ENCODE results near the gene BHMT2. TPM values are rescaled to one million over a fixed set of nuclear protein-coding genes. Genes with fewer than 3 reads are reported as not detected.

Gene BHMT2
- total and polyA plus RNA-seq, 3 experiments from 2014 or later = not detected

DNA sequence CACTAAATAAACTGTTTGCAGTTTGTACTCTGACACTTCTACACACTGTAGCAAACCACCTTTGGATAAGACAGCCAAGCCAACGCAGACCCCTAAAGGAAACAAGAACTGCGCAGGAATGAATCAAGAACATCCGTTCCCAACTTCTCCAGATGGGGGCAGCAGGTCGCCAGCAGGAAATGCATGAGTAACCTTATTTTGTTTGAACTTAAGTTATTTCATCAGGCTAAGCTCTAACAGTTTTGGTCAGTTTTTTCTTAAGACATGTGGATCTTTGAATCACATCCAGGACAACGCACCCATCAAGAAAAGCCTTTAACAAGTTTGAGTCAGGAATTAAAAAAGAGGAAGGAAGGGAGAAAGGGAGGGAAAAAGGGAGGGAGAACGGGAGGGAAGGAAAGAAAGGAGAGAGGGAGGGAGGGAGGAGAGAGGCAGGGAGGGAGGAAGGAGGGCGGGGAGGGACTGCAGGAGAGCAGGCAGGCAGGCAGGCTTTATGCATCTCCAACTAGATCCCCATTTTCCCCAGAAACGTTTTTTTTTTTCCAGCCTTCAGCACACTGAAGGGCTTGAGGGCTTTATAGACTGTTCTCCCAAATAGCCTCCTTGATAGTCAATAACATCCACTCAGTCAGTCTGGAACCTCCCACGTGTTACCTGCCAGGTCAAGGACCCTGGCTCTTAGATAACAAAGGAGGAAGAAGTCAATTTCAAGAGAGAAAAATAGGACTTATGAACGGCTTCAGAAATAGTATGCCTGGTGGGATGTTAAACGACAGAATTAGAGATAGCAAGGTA, 64.3 kb downstream of the BHMT2 start:
- ChIA-PET CTCF (interaction anchor here (0.6 to 3.0 kb wide), 23 partner anchors 8 to 1503 kb away, joined by 3 to 20 read pairs (median 4); partner anchors contain the start of gene ARSB), POLR2A (interaction anchor here (1.0 kb wide), 1 partner anchor 149 kb away, joined by 5 read pairs; the partner anchor contains the start of gene ARSB)
- peak overlapping the region in 1 of 8 donors; percentile 16 for H3K27ac Mint-ChIP-seq
- peaks cover 8 to 11% (median 9%) of the 10 kb centered on the region in 3 donors for H3K4me1 Mint-ChIP-seq
- Histone ChIP-seq H3K4me1 (ENCODE audit: insufficient read depth, low read length) (peaks cover 9% of the 10 kb centered on the region), H3K27me3 (ENCODE audit: insufficient read depth, low read length, poor library complexity, severe bottlenecking) (no peaks in the 10 kb centered on the region), H3K4me3 (ENCODE audit: low read length) (peak overlapping the region; percentile 15), H3K36me3 (ENCODE audit: insufficient read depth, low read length) (no peaks in the 10 kb centered on the region), H3K9me3 (ENCODE audit: low read length) (no peaks in the 10 kb centered on the region), H3K27ac (ENCODE audit: low read depth, low read length) (no peak overlapping the region)
- H3K27me3 Mint-ChIP-seq = peaks cover 5 to 8% of the 10 kb centered on the region in 2 donors
- peak overlapping the region in 6 of 7 donors; percentile 38 to 79 (median 68) for H3K4me3 Mint-ChIP-seq
- H3K9me3 Mint-ChIP-seq = no peaks in the 10 kb centered on the region
- H3K36me3 Mint-ChIP-seq = no peaks in the 10 kb centered on the region
- DNase-seq = peak; percentile 12 to 71 (median 33)

- Mint-ChIP-seq H3K36me3 (peaks cover 0 to 3% (median 3%) of the 10 kb centered on the region in 3 donors), H3K9me3 (peaks cover 0 to 7% (median 5%) of the 10 kb centered on the region in 5 donors), H3K4me3 (no peak overlapping the region), H3K4me1 (peaks cover 8 to 11% (median 9%) of the 10 kb centered on the region in 3 donors), H3K27ac (no peak overlapping the region), H3K27me3 (peaks cover 5 to 8% of the 10 kb centered on the region in 2 donors)
- no peak overlapping the region for H3K4me3 ChIP-seq (ENCODE audit: low read length)
- no peak for DNase-seq
- no peaks in the 10 kb centered on the region for H3K9me3 ChIP-seq (ENCODE audit: low read length)
- H3K4me1 ChIP-seq (ENCODE audit: insufficient read depth, low read length) = peaks cover 9% of the 10 kb centered on the region
- ChIA-PET CTCF (no interaction called here), POLR2A (no interaction called here)
- H3K27ac ChIP-seq (ENCODE audit: low read depth, low read length) = no peak overlapping the region
- no peaks in the 10 kb centered on the region for H3K27me3 ChIP-seq (ENCODE audit: insufficient read depth, low read length, poor library complexity, severe bottlenecking)
- no peaks in the 10 kb centered on the region for H3K36me3 ChIP-seq (ENCODE audit: insufficient read depth, low read length)
Observed at GRCh38 chr5:79135790-79136553, 66.4 kb downstream of the BHMT2 start.

- no peak for DNase-seq
- no peaks in the 10 kb centered on the region for H3K9me3 ChIP-seq (ENCODE audit: low read length)
- H3K4me1 ChIP-seq (ENCODE audit: insufficient read depth, low read length) = peaks cover 9% of the 10 kb centered on the region
- peaks cover 0 to 9% (median 6%) of the 10 kb centered on the region in 5 donors for H3K9me3 Mint-ChIP-seq
- CTCF ChIA-PET = no interaction called here
- no peaks in the 10 kb centered on the region for H3K27me3 ChIP-seq (ENCODE audit: insufficient read depth, low read length, poor library complexity, severe bottlenecking)
- no peak overlapping the region for H3K4me3 ChIP-seq (ENCODE audit: low read length)
- H3K4me3 Mint-ChIP-seq = no peak overlapping the region
- H3K27ac Mint-ChIP-seq = no peak overlapping the region
- POLR2A ChIA-PET = no interaction called here
- H3K36me3 ChIP-seq (ENCODE audit: insufficient read depth, low read length) = no peaks in the 10 kb centered on the region
- peaks cover 3 to 8% of the 10 kb centered on the region in 2 donors for H3K27me3 Mint-ChIP-seq
- H3K4me1 Mint-ChIP-seq = peaks cover 8 to 11% (median 9%) of the 10 kb centered on the region in 3 donors
- H3K36me3 Mint-ChIP-seq = peaks cover 0 to 3% (median 3%) of the 10 kb centered on the region in 3 donors
- H3K27ac ChIP-seq (ENCODE audit: low read depth, low read length) = no peak overlapping the region
Observed at GRCh38 chr5:79136618-79137017, 67.1 kb downstream of the BHMT2 start.

Other genes with a start within 250 kb of the BHMT2 start
- gene ARSB, start 84.5 kb upstream of the BHMT2 start, total RNA-seq = 10 to 100 TPM; 19.6 to 19.9 TPM
- gene ARSB, start 84.5 kb upstream of the BHMT2 start, polyA plus RNA-seq = 5.1 TPM
- not detected for gene DMGDH, start 93 bp upstream of the BHMT2 start, total RNA-seq
- gene DMGDH, start 93 bp upstream of the BHMT2 start, polyA plus RNA-seq = not detected
- gene BHMT, start 42.0 kb downstream of the BHMT2 start, total RNA-seq = not detected
- not detected for gene BHMT, start 42.0 kb downstream of the BHMT2 start, polyA plus RNA-seq
- gene JMY, start 166.4 kb downstream of the BHMT2 start, total RNA-seq = 1 to 10 TPM; 7.6 TPM
- 5.1 TPM for gene JMY, start 166.4 kb downstream of the BHMT2 start, polyA plus RNA-seq